ENCODE measurements around the gene EAPP. TPM values are rescaled to one million over a fixed set of nuclear protein-coding genes. Genes with fewer than 3 reads are reported as not detected.
"Not testable (repeated sequence)": the region's sequence is repeated elsewhere in the genome, so short reads cannot be mapped to it uniquely, and the experiment has no call there.

EAPP gene
- total RNA-seq, 1 experiment from 2014 or later = 63.5 TPM

GRCh38 chr14:34546272-34547135, 7.0 kb upstream of the EAPP start:
- H3K4me2 ChIP-seq (ENCODE audit: low read depth, low read length, poor library complexity, severe bottlenecking); H3K9ac ChIP-seq (ENCODE audit: low read length); H2AFZ ChIP-seq (ENCODE audit: low read length); H3K4me1 ChIP-seq (ENCODE audit: low read length); H3K27ac ChIP-seq (ENCODE audit: low read length); H3K36me3 ChIP-seq (ENCODE audit: insufficient read depth, low read length); H3K79me2 ChIP-seq (ENCODE audit: low read length); H3K9me2 ChIP-seq (replicated peaks; ENCODE audit: insufficient read depth, low read length); H3K27me3 ChIP-seq (ENCODE audit: low read length); DNase-seq; H3K9me3 ChIP-seq (ENCODE audit: low read length); H3K4me3 ChIP-seq (ENCODE audit: low read length); H4K20me1 ChIP-seq (ENCODE audit: insufficient read depth, low read depth, low read length): not testable (repeated sequence)

GRCh38 chr14:34540181-34541059, 919 bp upstream of the EAPP start:
- H3K9me2 ChIP-seq (replicated peaks; ENCODE audit: insufficient read depth, low read length); H3K27me3 ChIP-seq (ENCODE audit: low read length); DNase-seq; H4K20me1 ChIP-seq (ENCODE audit: insufficient read depth, low read depth, low read length); H3K27ac ChIP-seq (ENCODE audit: low read length); H3K9me3 ChIP-seq (ENCODE audit: low read length): not testable (repeated sequence)
- H3K4me3 ChIP-seq (ENCODE audit: low read length) = peak overlapping the region; percentile 96
- H3K4me1 ChIP-seq (ENCODE audit: low read length) = peaks cover 20% of the 10 kb centered on the region
- H3K9ac ChIP-seq (ENCODE audit: low read length) = peak overlapping the region; percentile 53
- H3K4me2 ChIP-seq (ENCODE audit: low read depth, low read length, poor library complexity, severe bottlenecking) = peak overlapping the region; percentile 87
- H3K36me3 ChIP-seq (ENCODE audit: insufficient read depth, low read length) = peaks cover 12% of the 10 kb centered on the region; the same call in 1 of the 2 replicates
- peaks cover 29% of the 10 kb centered on the region for H3K79me2 ChIP-seq (ENCODE audit: low read length)
- H2AFZ ChIP-seq (ENCODE audit: low read length) = 0 out of 2 replicates have a peak overlapping the region, but pooled peaks have one; percentile 25

- Histone ChIP-seq H3K4me2 (ENCODE audit: low read depth, low read length, poor library complexity, severe bottlenecking) (peak overlapping the region; percentile 87), H3K4me1 (ENCODE audit: low read length) (peaks cover 20% of the 10 kb centered on the region), H3K27me3 (ENCODE audit: low read length) (no peaks in the 10 kb centered on the region), H3K79me2 (ENCODE audit: low read length) (peaks cover 29% of the 10 kb centered on the region), H3K9me3 (ENCODE audit: low read length) (no peaks in the 10 kb centered on the region), H3K9me2 (replicated peaks; ENCODE audit: insufficient read depth, low read length) (no peaks in the 10 kb centered on the region), H3K4me3 (ENCODE audit: low read length) (peak overlapping the region; percentile 96), H3K9ac (ENCODE audit: low read length) (peak overlapping the region; percentile 92), H4K20me1 (ENCODE audit: insufficient read depth, low read depth, low read length) (peaks cover 8% of the 10 kb centered on the region; the same call in 1 of the 2 replicates), H3K27ac (ENCODE audit: low read length) (peak overlapping the region; percentile 27; the same call in 1 of the 2 replicates), H3K36me3 (ENCODE audit: insufficient read depth, low read length) (peaks cover 17% of the 10 kb centered on the region), H2AFZ (ENCODE audit: low read length) (peak overlapping the region; percentile 92)
- no peak for DNase-seq
Observed at GRCh38 chr14:34538871-34539406, 562 bp downstream of the EAPP start.

- not testable (repeated sequence) for H3K9me3 ChIP-seq (ENCODE audit: low read length); H3K27me3 ChIP-seq (ENCODE audit: low read length); H3K9me2 ChIP-seq (replicated peaks; ENCODE audit: insufficient read depth, low read length); DNase-seq; H2AFZ ChIP-seq (ENCODE audit: low read length); H4K20me1 ChIP-seq (ENCODE audit: insufficient read depth, low read depth, low read length); H3K27ac ChIP-seq (ENCODE audit: low read length)
- Histone ChIP-seq H3K4me1 (ENCODE audit: low read length) (peaks cover 20% of the 10 kb centered on the region), H3K79me2 (ENCODE audit: low read length) (peaks cover 29% of the 10 kb centered on the region), H3K9ac (ENCODE audit: low read length) (peak overlapping the region; percentile 92), H3K36me3 (ENCODE audit: insufficient read depth, low read length) (peaks cover 25% of the 10 kb centered on the region), H3K4me2 (ENCODE audit: low read depth, low read length, poor library complexity, severe bottlenecking) (peak overlapping the region; percentile 87), H3K4me3 (ENCODE audit: low read length) (peak overlapping the region; percentile 96)
Observed at GRCh38 chr14:34538096-34538495, 1.4 kb downstream of the EAPP start.

- H3K9ac ChIP-seq (ENCODE audit: low read length) = peak overlapping the region; percentile 23
Observed at GRCh38 chr14:34537677-34538009, 1.9 kb downstream of the EAPP start.

GRCh38 chr14:34536951-34537676, 2.4 kb downstream of the EAPP start:
- Histone ChIP-seq H3K9me3 (ENCODE audit: low read length) (no peaks in the 10 kb centered on the region), H3K4me1 (ENCODE audit: low read length) (peaks cover 20% of the 10 kb centered on the region), H3K9ac (ENCODE audit: low read length) (peak overlapping the region; percentile 23), H3K4me2 (ENCODE audit: low read depth, low read length, poor library complexity, severe bottlenecking) (peak overlapping the region; percentile 87), H3K4me3 (ENCODE audit: low read length) (peak overlapping the region; percentile 33; the same call in 1 of the 2 replicates), H4K20me1 (ENCODE audit: insufficient read depth, low read depth, low read length) (peaks cover 8% of the 10 kb centered on the region; the same call in 1 of the 2 replicates), H2AFZ (ENCODE audit: low read length) (no peak overlapping the region), H3K27me3 (ENCODE audit: low read length) (no peaks in the 10 kb centered on the region), H3K79me2 (ENCODE audit: low read length) (peaks cover 29% of the 10 kb centered on the region), H3K9me2 (replicated peaks; ENCODE audit: insufficient read depth, low read length) (no peaks in the 10 kb centered on the region), H3K36me3 (ENCODE audit: insufficient read depth, low read length) (peaks cover 34% of the 10 kb centered on the region), H3K27ac (ENCODE audit: low read length) (no peak overlapping the region)
- DNase-seq = no peak

More at GRCh38 chr14:34537677-34538009, 1.9 kb downstream of the EAPP start:
- peaks cover 8% of the 10 kb centered on the region; the same call in 1 of the 2 replicates for H4K20me1 ChIP-seq (ENCODE audit: insufficient read depth, low read depth, low read length)
- H3K4me2 ChIP-seq (ENCODE audit: low read depth, low read length, poor library complexity, severe bottlenecking) = peak overlapping the region; percentile 87
- H3K27me3 ChIP-seq (ENCODE audit: low read length) = no peaks in the 10 kb centered on the region
- H3K4me3 ChIP-seq (ENCODE audit: low read length) = peak overlapping the region; percentile 33; the same call in 1 of the 2 replicates
- H3K9me3 ChIP-seq (ENCODE audit: low read length) = no peaks in the 10 kb centered on the region
- H3K9me2 ChIP-seq (replicated peaks; ENCODE audit: insufficient read depth, low read length) = no peaks in the 10 kb centered on the region
- H3K36me3 ChIP-seq (ENCODE audit: insufficient read depth, low read length) = peaks cover 29% of the 10 kb centered on the region
- peaks cover 29% of the 10 kb centered on the region for H3K79me2 ChIP-seq (ENCODE audit: low read length)
- no peak overlapping the region for H2AFZ ChIP-seq (ENCODE audit: low read length)
- H3K27ac ChIP-seq (ENCODE audit: low read length) = no peak overlapping the region
- H3K4me1 ChIP-seq (ENCODE audit: low read length) = peaks cover 20% of the 10 kb centered on the region
- DNase-seq = no peak

GRCh38 chr14:34527591-34527990, 11.9 kb downstream of the EAPP start:
- Histone ChIP-seq H2AFZ (ENCODE audit: low read length) (no peak overlapping the region), H3K4me2 (ENCODE audit: low read depth, low read length, poor library complexity, severe bottlenecking) (no peak overlapping the region), H4K20me1 (ENCODE audit: insufficient read depth, low read depth, low read length) (no peaks in the 10 kb centered on the region), H3K36me3 (ENCODE audit: insufficient read depth, low read length) (peaks cover 44% of the 10 kb centered on the region), H3K79me2 (ENCODE audit: low read length) (no peaks in the 10 kb centered on the region), H3K9me2 (replicated peaks; ENCODE audit: insufficient read depth, low read length) (no peaks in the 10 kb centered on the region), H3K9me3 (ENCODE audit: low read length) (no peaks in the 10 kb centered on the region), H3K9ac (ENCODE audit: low read length) (no peak overlapping the region), H3K4me3 (ENCODE audit: low read length) (no peak overlapping the region), H3K27ac (ENCODE audit: low read length) (no peak overlapping the region), H3K27me3 (ENCODE audit: low read length) (no peaks in the 10 kb centered on the region), H3K4me1 (ENCODE audit: low read length) (no peaks in the 10 kb centered on the region)
- DNase-seq = no peak
